A549 (cell line): ENCODE results near the gene SNAP91. TPM values are rescaled to one million over a fixed set of nuclear protein-coding genes. Genes with fewer than 3 reads are reported as not detected.
"Not testable (repeated sequence)": the region's sequence is repeated elsewhere in the genome, so short reads cannot be mapped to it uniquely, and the experiment has no call there.

Source experiments
- ATAC-seq, 2 experiments: fragments of 200-7000 bp in 1 of 2; fragments of >200 bp in 1 of 2; cut with Nextera tagmentation in 1 of 2; cut with Tn5 transposase in 1 of 2; 3 replicates each; pipeline versions ENCODE4 v1.8.0 to v1.9.1; 2018 to 2020; ENCODE audit warnings: mild to moderate bottlenecking in 1 of 2, moderate library complexity in 1 of 2
- CTCF ChIA-PET: fragments of 300-600 bp; sonication (Branson Sonifier 250); formaldehyde crosslinking; extraction: SDS; loops from one replicate; lab custom pipeline; 2021; ENCODE audit warnings: antibody characterized with exemption, inconsistent platforms; lab: Yijun Ruan, JAX
- POLR2A ChIA-PET: fragments of 350-600 bp; formaldehyde crosslinking; extraction: SDS; loops from one replicate; lab custom pipeline; 2021; ENCODE audit warnings: antibody characterized with exemption, inconsistent platforms; lab: Yijun Ruan, JAX
- DNase-seq, 2 experiments: peaks; one replicate each; pipeline versions ENCODE4 v3.0.0 to v3.0.0-alpha.2; 2011 to 2016; ENCODE audit warnings: low read depth in 1 of 2, low spot score in 1 of 2
- FAIRE-seq: peaks from 2 replicates; lab custom pipeline; 2011; peaks lifted over from hg19 to GRCh38; lab: Jason Lieb, UNC
- H3K27ac ChIP-seq, 2 experiments: fragments of >200 bp; sonication (Bioruptor Twin); formaldehyde crosslinking; 3 replicates each; pipeline ENCODE4 v1.5.1; 2016 to 2017
- H3K4me1 ChIP-seq: fragments of >200 bp; sonication (Bioruptor Twin); formaldehyde crosslinking; 3 replicates; pipeline ENCODE4 v1.6.1; 2016
- H3K4me2 ChIP-seq: fragments of >200 bp; sonication (Bioruptor Twin); formaldehyde crosslinking; 3 replicates; pipeline ENCODE4 v1.6.1; 2016
- H3K4me3 ChIP-seq: fragments of >200 bp; sonication (Bioruptor Twin); formaldehyde crosslinking; 3 replicates; pipeline ENCODE4 v1.5.1; 2016
- H3K9me3 ChIP-seq: fragments of >200 bp; sonication (Bioruptor Twin); formaldehyde crosslinking; 3 replicates; pipeline ENCODE4 v1.6.1; 2016
- BHLHE40 ChIP-seq: IDR thresholded peaks from 2 replicates; pipeline ENCODE4 v1.6.1; 2012; ENCODE audit warnings: low read depth, low read length, inconsistent platforms
- CBX2 ChIP-seq: fragments of 200-600 bp; sonication (generic); IDR thresholded peaks from 2 replicates; pipeline ENCODE4 v1.6.1; 2016; ENCODE audit warnings: low read depth, mild to moderate bottlenecking, borderline replicate concordance
- CBX8 ChIP-seq: fragments of 200-600 bp; sonication (generic); IDR thresholded peaks from 2 replicates; pipeline ENCODE4 v1.6.1; 2016
- CEBPB ChIP-seq, 2 experiments: fragments of >200 bp in 1 of 2; sonication (Bioruptor Twin) in 1 of 2; formaldehyde crosslinking in 1 of 2; IDR thresholded peaks; 2 replicates each; pipeline ENCODE4 v1.6.1; 2012 to 2016
- CTCF ChIP-seq: fragments of >200 bp; sonication (Bioruptor Twin); formaldehyde crosslinking; IDR thresholded peaks from 3 replicates; pipeline ENCODE4 v1.5.1; 2016
- FOSB ChIP-seq: fragments of 250-450 bp; sonication (Bioruptor Pico); IDR thresholded peaks from 2 replicates; pipeline ENCODE4 v1.5.0; 2020; ENCODE audit warnings: mild to moderate bottlenecking, moderate library complexity
- FOSL2 ChIP-seq, 2 experiments: fragments of 450-650 bp in 1 of 2; fragments of >200 bp in 1 of 2; sonication (Bioruptor Twin) in 1 of 2; formaldehyde crosslinking; IDR thresholded peaks; 2 replicates each; pipeline versions ENCODE4 v1.5.0 to v1.6.1; 2016 to 2020; ENCODE audit warnings: mild to moderate bottlenecking in 1 of 2, moderate library complexity in 1 of 2
- FOXS1 ChIP-seq: fragments of 250-450 bp; sonication (Bioruptor Pico); IDR thresholded peaks from 2 replicates; pipeline ENCODE4 v1.5.0; 2020; ENCODE audit warnings: mild to moderate bottlenecking, moderate library complexity
- MAX ChIP-seq: IDR thresholded peaks from 2 replicates; pipeline ENCODE4 v1.6.1; 2012
- NFE2L2 ChIP-seq: fragments of 150-350 bp; conservative IDR thresholded peaks from 2 replicates; pipeline ENCODE4 v1.6.1; 2014; ENCODE audit warnings: low read length
- NR3C1 ChIP-seq: fragments of >200 bp; sonication (Bioruptor Twin); formaldehyde crosslinking; IDR thresholded peaks from 3 replicates; pipeline ENCODE4 v1.6.1; 2017
- PHF8 ChIP-seq: fragments of 200-600 bp; sonication (generic); IDR thresholded peaks from 2 replicates; pipeline ENCODE4 v1.6.1; 2016; ENCODE audit warnings: low read depth, mild to moderate bottlenecking, antibody characterized with exemption, moderate library complexity, borderline replicate concordance
- POLR2A ChIP-seq: IDR thresholded peaks from 2 replicates; pipeline ENCODE4 v1.6.1; 2012; ENCODE audit warnings: mild to moderate bottlenecking, low read length
- POLR2AphosphoS2 ChIP-seq: conservative IDR thresholded peaks from 2 replicates; pipeline ENCODE4 v1.6.1; 2012; ENCODE audit warnings: low read length, improper control_type of control experiment, inconsistent platforms
- RAD21 ChIP-seq, 2 experiments: fragments of >200 bp in 1 of 2; sonication (Bioruptor Twin) in 1 of 2; formaldehyde crosslinking in 1 of 2; IDR thresholded peaks in 1 of 2; conservative IDR thresholded peaks in 1 of 2; 2 replicates in 1 of 2; 3 replicates in 1 of 2; pipeline ENCODE4 v1.6.1; 2012 to 2018; ENCODE audit warnings: inconsistent platforms in 1 of 2
- RARB ChIP-seq: fragments of 250-450 bp; sonication (Bioruptor Pico); IDR thresholded peaks from 2 replicates; pipeline ENCODE4 v1.8.0; 2021; ENCODE audit warnings: mild to moderate bottlenecking, moderate library complexity
- REST ChIP-seq: fragments of 200-600 bp; sonication (generic); IDR thresholded peaks from 2 replicates; pipeline ENCODE4 v1.6.1; 2016; ENCODE audit warnings: antibody characterized with exemption, mild to moderate bottlenecking, moderate library complexity
- RFX5 ChIP-seq: fragments of 450-650 bp; IDR thresholded peaks from 2 replicates; pipeline ENCODE4 v1.7.1; 2014; ENCODE audit warnings: antibody characterized with exemption, mild to moderate bottlenecking, moderate library complexity
- SMC3 ChIP-seq: fragments of >200 bp; sonication (Bioruptor Twin); formaldehyde crosslinking; IDR thresholded peaks from 3 replicates; pipeline ENCODE4 v1.6.1; 2018; ENCODE audit warnings: inconsistent platforms
- SREBF2 ChIP-seq: fragments of 450-650 bp; IDR thresholded peaks from 2 replicates; pipeline ENCODE4 v1.6.1; 2014; ENCODE audit warnings: mild to moderate bottlenecking, moderate library complexity
- TP53 ChIP-seq: fragments of 250-450 bp; sonication (Bioruptor Pico); IDR thresholded peaks from 2 replicates; pipeline ENCODE4 v1.5.0; 2021; ENCODE audit warnings: mild to moderate bottlenecking, moderate library complexity
- WGBS: methylation state at CpG from one replicate; pipeline ENCODE4 v1.1.6; 2017; ENCODE audit errors: missing lambda C conversion rate; 5-methylcytosine and 5-hydroxymethylcytosine counted together
- polyA plus RNA-seq, 4 experiments: library from polyadenylated mRNA; depleted of rRNA in 3 of 4; stranded (reverse); fragments of >200 nt; fragmentation: RNase III in 1 of 4; extraction: RNeasy Plus Mini Kit Qiagen cat#74134 plus additional on column Dnase treatment in 1 of 4; gene quantifications; 2 replicates in 3 of 4; 3 replicates in 1 of 4; pipeline ENCODE4 v1.2.3, GENCODE V29; 2011 to 2017
- TF ChIP-seq, protein P1 (sequence below): IDR thresholded peaks from 2 replicates; pipeline ENCODE4 v1.6.1; 2012; ENCODE audit warnings: low read depth, borderline replicate concordance
- TF ChIP-seq, protein P2 (sequence below): fragments of >200 bp; sonication (Bioruptor Twin); formaldehyde crosslinking; IDR thresholded peaks from 2 replicates; pipeline ENCODE4 v1.6.1; 2016

The SNAP91 gene
- polyA plus RNA-seq, 2 of the 4 experiments (the other 2 are of a cell fraction), result 0.13 to 0.39 TPM

- no peak for ATAC-seq
- H3K27ac ChIP-seq, result no peak overlapping the region
- TF ChIP-seq, protein P1, sequence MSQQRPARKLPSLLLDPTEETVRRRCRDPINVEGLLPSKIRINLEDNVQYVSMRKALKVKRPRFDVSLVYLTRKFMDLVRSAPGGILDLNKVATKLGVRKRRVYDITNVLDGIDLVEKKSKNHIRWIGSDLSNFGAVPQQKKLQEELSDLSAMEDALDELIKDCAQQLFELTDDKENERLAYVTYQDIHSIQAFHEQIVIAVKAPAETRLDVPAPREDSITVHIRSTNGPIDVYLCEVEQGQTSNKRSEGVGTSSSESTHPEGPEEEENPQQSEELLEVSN, result no peak
- TF ChIP-seq FOSL2 (IDR thresholded peaks at IDR 0.05) (no peak), FOSL2 (CRISPR knock-in tag; IDR thresholded peaks at IDR 0.05) (no peak)
- TF ChIP-seq, all 56 proteins: peak for 0
- no peak for DNase-seq
- 63% methylated on average over 6 of the region's 6 CpGs for WGBS
- ChIA-PET CTCF (no interaction called here), POLR2A (no interaction called here)
- FAIRE-seq, result no peak
- Histone ChIP-seq H3K4me1 (0 out of 3 replicates have a peak, but pooled peaks cover 2% of the 10 kb centered on the region), H3K4me3 (no peak overlapping the region), H3K9me3 (no peaks in the 10 kb centered on the region), H3K4me2 (no peak overlapping the region)
Observed at GRCh38 chr6:83574783-83575182, 134.1 kb downstream of the SNAP91 start.

DNA sequence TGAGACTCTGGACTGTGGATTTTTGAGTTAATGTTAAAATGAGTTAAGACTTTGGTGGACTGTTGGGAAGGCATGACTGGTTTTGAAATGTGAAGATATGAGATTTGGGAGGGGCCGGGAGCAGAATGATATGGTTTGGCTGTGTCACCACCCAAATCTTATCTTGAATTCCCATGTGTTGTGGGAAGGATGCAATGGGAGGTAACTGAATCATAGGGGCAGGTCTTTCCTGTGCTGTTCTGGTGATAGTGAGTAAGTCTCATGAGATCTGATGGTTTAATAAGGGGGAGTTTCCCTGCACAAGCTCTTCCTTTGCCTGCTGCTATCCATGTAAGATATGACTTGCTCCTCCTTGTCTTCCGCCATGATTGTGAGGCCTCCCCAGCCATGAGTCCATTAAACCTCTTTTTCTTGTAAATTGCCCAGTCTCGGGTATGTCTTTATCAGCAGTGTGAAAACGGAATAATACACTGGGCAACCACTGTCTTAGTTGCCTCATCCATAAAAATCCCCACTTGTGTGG, 137.2 kb downstream of the SNAP91 start:
- ATAC-seq, H3K9me3 ChIP-seq, H3K4me1 ChIP-seq, H3K27ac ChIP-seq, H3K4me2 ChIP-seq, FAIRE-seq, H3K4me3 ChIP-seq, DNase-seq, CTCF ChIA-PET, POLR2A ChIA-PET: not testable (repeated sequence)
- WGBS, result 48% methylated on average over 4 of the region's 4 CpGs

GRCh38 chr6:83558975-83559374, 149.9 kb downstream of the SNAP91 start:
- DNase-seq (no peak), ATAC-seq (no peak), FAIRE-seq (no peak)
- no peaks in the 10 kb centered on the region for H3K4me1 ChIP-seq
- no peaks in the 10 kb centered on the region for H3K9me3 ChIP-seq
- no peak overlapping the region for H3K4me2 ChIP-seq
- H3K4me3 ChIP-seq, result no peak overlapping the region
- no peak for TF ChIP-seq BHLHE40
- no peak for TF ChIP-seq NFE2L2
- TF ChIP-seq, protein P2, sequence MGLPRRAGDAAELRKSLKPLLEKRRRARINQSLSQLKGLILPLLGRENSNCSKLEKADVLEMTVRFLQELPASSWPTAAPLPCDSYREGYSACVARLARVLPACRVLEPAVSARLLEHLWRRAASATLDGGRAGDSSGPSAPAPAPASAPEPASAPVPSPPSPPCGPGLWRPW, result no peak
- TF ChIP-seq CEBPB (IDR thresholded peaks at IDR 0.05), result no peak
- TF ChIP-seq RAD21 (conservative IDR thresholded peaks at IDR 0.05 in 1 of 2, IDR thresholded peaks at IDR 0.05 in 1 of 2), result no peak
- no peak for TF ChIP-seq FOSB
- CTCF ChIA-PET, result no interaction called here
- POLR2A ChIA-PET, result no interaction called here
- no peak overlapping the region for H3K27ac ChIP-seq
- 100% methylated on average over 1 of the region's 1 CpG for WGBS

- FAIRE-seq (no peak), ATAC-seq (no peak), DNase-seq (no peak)
- CTCF ChIA-PET, result interaction anchor here (0.8 kb wide), 1 partner anchor 21 kb away, joined by 3 read pairs; no protein-coding TSS in a partner anchor
- Histone ChIP-seq H3K9me3 (no peaks in the 10 kb centered on the region), H3K4me1 (no peaks in the 10 kb centered on the region), H3K4me2 (no peak overlapping the region), H3K27ac (no peak overlapping the region), H3K4me3 (no peak overlapping the region)
- POLR2A ChIA-PET, result no interaction called here
- no peak for TF ChIP-seq TP53 (CRISPR knock-in tag)
- no peak for TF ChIP-seq POLR2AphosphoS2
- no peak for TF ChIP-seq PHF8
- TF ChIP-seq RARB (CRISPR knock-in tag), result no peak
- no peak for TF ChIP-seq NR3C1
- no peak for TF ChIP-seq FOXS1 (CRISPR knock-in tag)
- TF ChIP-seq CBX8, result no peak
- no peak for TF ChIP-seq SREBF2
- no peak for TF ChIP-seq POLR2A
- TF ChIP-seq CBX2, result no peak
- TF ChIP-seq REST, result no peak
- no peak for TF ChIP-seq CTCF
- TF ChIP-seq MAX, result no peak
- TF ChIP-seq SMC3, result no peak
- TF ChIP-seq RFX5, result no peak
- no peak for TF ChIP-seq CEBPB (IDR thresholded peaks at IDR 0.05)
Observed at GRCh38 chr6:83556871-83557270, 152.0 kb downstream of the SNAP91 start.

DNA sequence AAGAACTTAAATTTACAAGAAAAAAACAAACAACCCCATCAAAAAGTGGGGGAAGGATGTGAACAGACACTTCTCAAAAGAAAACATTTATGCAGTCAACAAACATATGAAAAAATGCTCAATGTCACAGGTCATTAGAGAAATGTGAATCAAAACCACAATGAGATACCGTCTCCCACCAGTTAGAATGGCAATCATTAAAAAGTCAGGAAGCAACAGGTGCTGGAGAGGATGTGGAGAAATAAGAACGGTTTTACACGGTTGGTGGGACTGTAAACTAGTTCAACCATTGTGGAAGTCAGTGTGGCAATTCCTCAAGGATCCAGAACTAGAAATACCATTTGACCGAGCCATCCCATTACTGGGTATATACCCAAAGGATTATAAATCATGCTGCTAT, 157.2 kb downstream of the SNAP91 start:
- H3K4me1 ChIP-seq, H3K27ac ChIP-seq, DNase-seq, CTCF ChIA-PET, H3K4me3 ChIP-seq, POLR2A ChIA-PET, ATAC-seq, H3K4me2 ChIP-seq, H3K9me3 ChIP-seq, FAIRE-seq: not testable (repeated sequence)
- 48% methylated on average over 4 of the region's 4 CpGs for WGBS
